SK-N-SH treated with all-trans-retinoic acid at 6 μM for 48 hours (cell line): ENCODE results near the gene ADGRE3.

Experiments used
- ATAC-seq: fragments of 200-7000 bp; cut with Tn5 transposase; 3 replicates; pipeline ENCODE4 v1.9.1; 2020; ENCODE audit warnings: mild to moderate bottlenecking, moderate library complexity
- ARNTL ChIP-seq: fragments of 450-650 bp; formaldehyde crosslinking; IDR thresholded peaks from 2 replicates; pipeline ENCODE4 v1.5.0; 2020; ENCODE audit warnings: low read depth, mild to moderate bottlenecking, moderate library complexity, borderline replicate concordance
- BACH2 ChIP-seq: fragments of 250-450 bp; sonication (Bioruptor Pico); IDR thresholded peaks from 2 replicates; pipeline ENCODE4 v1.9.0; 2021; ENCODE audit warnings: mild to moderate bottlenecking, borderline replicate concordance
- CSDC2 ChIP-seq: fragments of 250-450 bp; sonication (Bioruptor Pico); IDR thresholded peaks from 2 replicates; pipeline ENCODE4 v1.5.0; 2020; ENCODE audit warnings: mild to moderate bottlenecking, moderate library complexity
- GLIS3 ChIP-seq: fragments of 250-450 bp; sonication (Bioruptor Pico); IDR thresholded peaks from 2 replicates; pipeline ENCODE4 v1.5.0; 2020; ENCODE audit warnings: mild to moderate bottlenecking, moderate library complexity
- ISL1 ChIP-seq: fragments of 250-450 bp; sonication (Bioruptor Pico); IDR thresholded peaks from 2 replicates; pipeline ENCODE4 v2.1.2; 2022; ENCODE audit warnings: mild to moderate bottlenecking, moderate library complexity
- OSR1 ChIP-seq: fragments of 250-450 bp; sonication (Bioruptor Pico); IDR thresholded peaks from 2 replicates; pipeline ENCODE4 v1.8.0; 2022; ENCODE audit warnings: moderate library complexity, mild to moderate bottlenecking, inconsistent platforms
- PATZ1 ChIP-seq: fragments of 250-450 bp; sonication (Bioruptor Pico); IDR thresholded peaks from 2 replicates; pipeline ENCODE4 v1.8.0; 2020; ENCODE audit warnings: mild to moderate bottlenecking, moderate library complexity, borderline replicate concordance
- PPARA ChIP-seq: fragments of 250-450 bp; sonication (Bioruptor Pico); IDR thresholded peaks from 2 replicates; pipeline ENCODE4 v1.5.0; 2020; ENCODE audit warnings: mild to moderate bottlenecking, borderline replicate concordance
- RARB ChIP-seq: fragments of 250-450 bp; sonication (Bioruptor Pico); IDR thresholded peaks from 2 replicates; pipeline ENCODE4 v1.8.0; 2021; ENCODE audit warnings: mild to moderate bottlenecking, moderate library complexity
- SNAI2 ChIP-seq: fragments of 250-450 bp; sonication (Bioruptor Pico); IDR thresholded peaks from 2 replicates; pipeline ENCODE4 v1.5.0; 2020; ENCODE audit warnings: mild to moderate bottlenecking, moderate library complexity
- TCF4 ChIP-seq: fragments of 250-450 bp; sonication (Bioruptor Pico); IDR thresholded peaks from 2 replicates; pipeline ENCODE4 v1.8.0; 2021; ENCODE audit warnings: mild to moderate bottlenecking, moderate library complexity, borderline replicate concordance
- TOX ChIP-seq: fragments of 250-450 bp; sonication (Bioruptor Pico); IDR thresholded peaks from 2 replicates; pipeline ENCODE4 v1.8.0; 2021; ENCODE audit warnings: mild to moderate bottlenecking, moderate library complexity, borderline replicate concordance
- ZC3H10 ChIP-seq: fragments of 250-450 bp; sonication (Bioruptor Pico); IDR thresholded peaks from 2 replicates; pipeline ENCODE4 v1.5.1; 2021; ENCODE audit warnings: mild to moderate bottlenecking, moderate library complexity
- ZFP3 ChIP-seq: fragments of 250-450 bp; sonication (Bioruptor Pico); IDR thresholded peaks from 2 replicates; pipeline ENCODE4 v1.5.0; 2020; ENCODE audit warnings: mild to moderate bottlenecking, moderate library complexity
- ZFP30 ChIP-seq: fragments of 450-650 bp; formaldehyde crosslinking; IDR thresholded peaks from 2 replicates; pipeline ENCODE4 v1.5.0; 2022; ENCODE audit warnings: mild to moderate bottlenecking, moderate library complexity
- ZNF565 ChIP-seq: fragments of 450-650 bp; formaldehyde crosslinking; conservative IDR thresholded peaks from 2 replicates; pipeline ENCODE4 v1.5.0; 2020; ENCODE audit warnings: low read depth, mild to moderate bottlenecking, moderate library complexity
- ZNF70 ChIP-seq: fragments of 450-650 bp; formaldehyde crosslinking; IDR thresholded peaks from 2 replicates; pipeline ENCODE4 v1.5.0; 2020; ENCODE audit warnings: mild to moderate bottlenecking, moderate library complexity
- ZNF8 ChIP-seq: fragments of 450-650 bp; formaldehyde crosslinking; IDR thresholded peaks from 2 replicates; pipeline ENCODE4 v1.5.0; 2020; ENCODE audit warnings: mild to moderate bottlenecking, moderate library complexity
- TF ChIP-seq, protein P1 (sequence below): fragments of 250-450 bp; sonication (Bioruptor Pico); IDR thresholded peaks from 2 replicates; pipeline ENCODE4 v1.5.0; 2020; ENCODE audit warnings: mild to moderate bottlenecking, moderate library complexity
- TF ChIP-seq, protein P2 (sequence below): fragments of 250-450 bp; sonication (Bioruptor Pico); IDR thresholded peaks from 2 replicates; pipeline ENCODE4 v1.8.0; 2021; ENCODE audit warnings: low read depth, mild to moderate bottlenecking, moderate library complexity, borderline replicate concordance
- TF ChIP-seq, protein P3 (sequence below): fragments of 250-450 bp; sonication (Bioruptor Pico); IDR thresholded peaks from 2 replicates; pipeline ENCODE4 v1.5.1; 2021; ENCODE audit warnings: mild to moderate bottlenecking, moderate library complexity
- TF ChIP-seq, protein P4 (sequence below): fragments of 250-450 bp; sonication (Bioruptor Pico); IDR thresholded peaks from 2 replicates; pipeline ENCODE4 v1.5.1; 2020; ENCODE audit warnings: low read depth, mild to moderate bottlenecking, moderate library complexity

The ADGRE3 gene

GRCh38 chr19:14616407-14616806 is 58.2 kb downstream of the ADGRE3 start:
- ATAC-seq = no peak
- TF ChIP-seq ZC3H10 = no peak
- TF ChIP-seq, protein P1, sequence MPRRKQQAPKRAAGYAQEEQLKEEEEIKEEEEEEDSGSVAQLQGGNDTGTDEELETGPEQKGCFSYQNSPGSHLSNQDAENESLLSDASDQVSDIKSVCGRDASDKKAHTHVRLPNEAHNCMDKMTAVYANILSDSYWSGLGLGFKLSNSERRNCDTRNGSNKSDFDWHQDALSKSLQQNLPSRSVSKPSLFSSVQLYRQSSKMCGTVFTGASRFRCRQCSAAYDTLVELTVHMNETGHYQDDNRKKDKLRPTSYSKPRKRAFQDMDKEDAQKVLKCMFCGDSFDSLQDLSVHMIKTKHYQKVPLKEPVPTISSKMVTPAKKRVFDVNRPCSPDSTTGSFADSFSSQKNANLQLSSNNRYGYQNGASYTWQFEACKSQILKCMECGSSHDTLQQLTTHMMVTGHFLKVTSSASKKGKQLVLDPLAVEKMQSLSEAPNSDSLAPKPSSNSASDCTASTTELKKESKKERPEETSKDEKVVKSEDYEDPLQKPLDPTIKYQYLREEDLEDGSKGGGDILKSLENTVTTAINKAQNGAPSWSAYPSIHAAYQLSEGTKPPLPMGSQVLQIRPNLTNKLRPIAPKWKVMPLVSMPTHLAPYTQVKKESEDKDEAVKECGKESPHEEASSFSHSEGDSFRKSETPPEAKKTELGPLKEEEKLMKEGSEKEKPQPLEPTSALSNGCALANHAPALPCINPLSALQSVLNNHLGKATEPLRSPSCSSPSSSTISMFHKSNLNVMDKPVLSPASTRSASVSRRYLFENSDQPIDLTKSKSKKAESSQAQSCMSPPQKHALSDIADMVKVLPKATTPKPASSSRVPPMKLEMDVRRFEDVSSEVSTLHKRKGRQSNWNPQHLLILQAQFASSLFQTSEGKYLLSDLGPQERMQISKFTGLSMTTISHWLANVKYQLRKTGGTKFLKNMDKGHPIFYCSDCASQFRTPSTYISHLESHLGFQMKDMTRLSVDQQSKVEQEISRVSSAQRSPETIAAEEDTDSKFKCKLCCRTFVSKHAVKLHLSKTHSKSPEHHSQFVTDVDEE (CRISPR knock-in tag) = no peak
- TF ChIP-seq, protein P2, sequence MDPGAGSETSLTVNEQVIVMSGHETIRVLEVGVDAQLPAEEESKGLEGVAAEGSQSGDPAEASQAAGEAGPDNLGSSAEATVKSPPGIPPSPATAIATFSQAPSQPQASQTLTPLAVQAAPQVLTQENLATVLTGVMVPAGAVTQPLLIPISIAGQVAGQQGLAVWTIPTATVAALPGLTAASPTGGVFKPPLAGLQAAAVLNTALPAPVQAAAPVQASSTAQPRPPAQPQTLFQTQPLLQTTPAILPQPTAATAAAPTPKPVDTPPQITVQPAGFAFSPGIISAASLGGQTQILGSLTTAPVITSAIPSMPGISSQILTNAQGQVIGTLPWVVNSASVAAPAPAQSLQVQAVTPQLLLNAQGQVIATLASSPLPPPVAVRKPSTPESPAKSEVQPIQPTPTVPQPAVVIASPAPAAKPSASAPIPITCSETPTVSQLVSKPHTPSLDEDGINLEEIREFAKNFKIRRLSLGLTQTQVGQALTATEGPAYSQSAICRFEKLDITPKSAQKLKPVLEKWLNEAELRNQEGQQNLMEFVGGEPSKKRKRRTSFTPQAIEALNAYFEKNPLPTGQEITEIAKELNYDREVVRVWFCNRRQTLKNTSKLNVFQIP (CRISPR knock-in tag) = no peak
- no peak for TF ChIP-seq ZNF70 (CRISPR knock-in tag)
- TF ChIP-seq, protein P3, sequence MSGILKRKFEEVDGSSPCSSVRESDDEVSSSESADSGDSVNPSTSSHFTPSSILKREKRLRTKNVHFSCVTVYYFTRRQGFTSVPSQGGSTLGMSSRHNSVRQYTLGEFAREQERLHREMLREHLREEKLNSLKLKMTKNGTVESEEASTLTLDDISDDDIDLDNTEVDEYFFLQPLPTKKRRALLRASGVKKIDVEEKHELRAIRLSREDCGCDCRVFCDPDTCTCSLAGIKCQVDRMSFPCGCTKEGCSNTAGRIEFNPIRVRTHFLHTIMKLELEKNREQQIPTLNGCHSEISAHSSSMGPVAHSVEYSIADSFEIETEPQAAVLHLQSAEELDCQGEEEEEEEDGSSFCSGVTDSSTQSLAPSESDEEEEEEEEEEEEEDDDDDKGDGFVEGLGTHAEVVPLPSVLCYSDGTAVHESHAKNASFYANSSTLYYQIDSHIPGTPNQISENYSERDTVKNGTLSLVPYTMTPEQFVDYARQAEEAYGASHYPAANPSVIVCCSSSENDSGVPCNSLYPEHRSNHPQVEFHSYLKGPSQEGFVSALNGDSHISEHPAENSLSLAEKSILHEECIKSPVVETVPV (CRISPR knock-in tag) = no peak
- TF ChIP-seq RARB = no peak

- no peak for ATAC-seq
- no peak for TF ChIP-seq BACH2 (CRISPR knock-in tag)
- TF ChIP-seq ARNTL (CRISPR knock-in tag) = no peak
- TF ChIP-seq, protein P3 (CRISPR knock-in tag) = no peak
- TF ChIP-seq ZC3H10 = no peak
- TF ChIP-seq, all 23 proteins: peak for 0
Observed at GRCh38 chr19:14615623-14616022, 59.0 kb downstream of the ADGRE3 start.

GRCh38 chr19:14614099-14614412 is 60.6 kb downstream of the ADGRE3 start:
- ATAC-seq = no peak
- TF ChIP-seq, protein P4, sequence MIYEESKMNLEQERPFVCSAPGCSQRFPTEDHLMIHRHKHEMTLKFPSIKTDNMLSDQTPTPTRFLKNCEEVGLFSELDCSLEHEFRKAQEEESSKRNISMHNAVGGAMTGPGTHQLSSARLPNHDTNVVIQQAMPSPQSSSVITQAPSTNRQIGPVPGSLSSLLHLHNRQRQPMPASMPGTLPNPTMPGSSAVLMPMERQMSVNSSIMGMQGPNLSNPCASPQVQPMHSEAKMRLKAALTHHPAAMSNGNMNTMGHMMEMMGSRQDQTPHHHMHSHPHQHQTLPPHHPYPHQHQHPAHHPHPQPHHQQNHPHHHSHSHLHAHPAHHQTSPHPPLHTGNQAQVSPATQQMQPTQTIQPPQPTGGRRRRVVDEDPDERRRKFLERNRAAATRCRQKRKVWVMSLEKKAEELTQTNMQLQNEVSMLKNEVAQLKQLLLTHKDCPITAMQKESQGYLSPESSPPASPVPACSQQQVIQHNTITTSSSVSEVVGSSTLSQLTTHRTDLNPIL = no peak
- TF ChIP-seq, protein P2 (CRISPR knock-in tag) = no peak
- TF ChIP-seq ZFP3 (CRISPR knock-in tag) (no peak), CSDC2 (no peak), ISL1 (no peak), BACH2 (CRISPR knock-in tag) (no peak), ZNF8 (CRISPR knock-in tag) (no peak), ZC3H10 (no peak), PATZ1 (CRISPR knock-in tag) (no peak), ZFP30 (CRISPR knock-in tag) (no peak), ZNF70 (CRISPR knock-in tag) (no peak), TOX (CRISPR knock-in tag) (no peak), TCF4 (CRISPR knock-in tag) (no peak), PPARA (CRISPR knock-in tag) (no peak), ZNF565 (CRISPR knock-in tag) (no peak), GLIS3 (CRISPR knock-in tag) (no peak), SNAI2 (no peak), ARNTL (CRISPR knock-in tag) (no peak), OSR1 (no peak)
- TF ChIP-seq, protein P1 (CRISPR knock-in tag) = no peak
